Measurements from ENCODE around the gene ACAN.

DNA sequence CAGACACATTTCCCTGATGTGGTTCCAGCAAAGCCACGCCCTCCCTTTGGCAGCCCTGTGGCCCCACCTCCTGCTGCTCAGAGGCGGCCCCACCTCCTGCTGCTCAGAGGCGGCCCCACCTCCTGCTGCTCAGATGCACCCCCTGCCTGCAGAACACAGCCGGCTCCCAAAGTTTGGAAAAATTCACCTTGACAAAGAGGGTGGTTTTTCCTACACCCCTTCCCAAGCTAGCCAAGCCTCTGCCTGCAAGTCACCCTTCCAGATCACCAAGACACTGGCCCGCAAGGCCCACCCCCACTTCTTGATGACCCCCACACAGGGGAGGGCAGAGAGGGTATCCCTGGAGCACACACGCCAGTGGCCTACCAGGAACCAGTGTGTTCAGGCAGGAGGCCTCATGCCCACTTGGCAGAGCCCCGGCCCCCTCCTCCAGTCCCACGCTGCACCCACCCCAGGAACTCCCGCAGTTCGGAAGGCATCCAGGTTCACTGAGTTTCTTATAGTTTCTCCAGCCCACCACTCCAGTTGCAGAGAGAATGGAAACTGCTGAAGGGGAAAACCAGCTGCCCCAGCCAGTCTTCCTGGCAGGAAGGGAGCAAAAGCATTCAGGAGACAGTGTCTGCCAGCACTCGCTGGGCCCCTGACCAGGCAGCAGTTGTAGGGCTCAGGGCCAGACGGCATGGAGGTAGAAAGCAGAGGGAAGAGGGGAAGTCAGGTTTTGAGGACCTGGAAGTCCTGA lies 94.4 kb downstream of the ACAN start:
- TF ChIP-seq CHD2 (IDR thresholded peaks at IDR 0.05; ENCODE audit: borderline replicate concordance, low read depth, low read length): no peak
- no peak for TF ChIP-seq EZH2 (IDR thresholded peaks at IDR 0.05; ENCODE audit: borderline replicate concordance, control insufficient read depth, low read depth, low read length)
- TF ChIP-seq, protein P1, sequence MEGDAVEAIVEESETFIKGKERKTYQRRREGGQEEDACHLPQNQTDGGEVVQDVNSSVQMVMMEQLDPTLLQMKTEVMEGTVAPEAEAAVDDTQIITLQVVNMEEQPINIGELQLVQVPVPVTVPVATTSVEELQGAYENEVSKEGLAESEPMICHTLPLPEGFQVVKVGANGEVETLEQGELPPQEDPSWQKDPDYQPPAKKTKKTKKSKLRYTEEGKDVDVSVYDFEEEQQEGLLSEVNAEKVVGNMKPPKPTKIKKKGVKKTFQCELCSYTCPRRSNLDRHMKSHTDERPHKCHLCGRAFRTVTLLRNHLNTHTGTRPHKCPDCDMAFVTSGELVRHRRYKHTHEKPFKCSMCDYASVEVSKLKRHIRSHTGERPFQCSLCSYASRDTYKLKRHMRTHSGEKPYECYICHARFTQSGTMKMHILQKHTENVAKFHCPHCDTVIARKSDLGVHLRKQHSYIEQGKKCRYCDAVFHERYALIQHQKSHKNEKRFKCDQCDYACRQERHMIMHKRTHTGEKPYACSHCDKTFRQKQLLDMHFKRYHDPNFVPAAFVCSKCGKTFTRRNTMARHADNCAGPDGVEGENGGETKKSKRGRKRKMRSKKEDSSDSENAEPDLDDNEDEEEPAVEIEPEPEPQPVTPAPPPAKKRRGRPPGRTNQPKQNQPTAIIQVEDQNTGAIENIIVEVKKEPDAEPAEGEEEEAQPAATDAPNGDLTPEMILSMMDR (IDR thresholded peaks at IDR 0.05 in 2 of 3, conservative IDR thresholded peaks at IDR 0.05 in 1 of 3; ENCODE audit: control insufficient read depth in 2 of 3, extremely low read depth in 1 of 3, insufficient read depth in 1 of 3, low read depth in 3 of 3, low read length in 3 of 3): peak; percentile 25 to 42 (median 40); a peak in 5 of 6 replicates
- no peak for TF ChIP-seq RCOR1 (conservative IDR thresholded peaks at IDR 0.05; ENCODE audit: low read depth, low read length)
- TF ChIP-seq, protein P2, sequence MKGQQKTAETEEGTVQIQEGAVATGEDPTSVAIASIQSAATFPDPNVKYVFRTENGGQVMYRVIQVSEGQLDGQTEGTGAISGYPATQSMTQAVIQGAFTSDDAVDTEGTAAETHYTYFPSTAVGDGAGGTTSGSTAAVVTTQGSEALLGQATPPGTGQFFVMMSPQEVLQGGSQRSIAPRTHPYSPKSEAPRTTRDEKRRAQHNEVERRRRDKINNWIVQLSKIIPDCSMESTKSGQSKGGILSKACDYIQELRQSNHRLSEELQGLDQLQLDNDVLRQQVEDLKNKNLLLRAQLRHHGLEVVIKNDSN (IDR thresholded peaks at IDR 0.05; ENCODE audit: borderline replicate concordance, extremely low read length, insufficient read depth, low read depth, low read length): no peak
- TF ChIP-seq, protein P3, sequence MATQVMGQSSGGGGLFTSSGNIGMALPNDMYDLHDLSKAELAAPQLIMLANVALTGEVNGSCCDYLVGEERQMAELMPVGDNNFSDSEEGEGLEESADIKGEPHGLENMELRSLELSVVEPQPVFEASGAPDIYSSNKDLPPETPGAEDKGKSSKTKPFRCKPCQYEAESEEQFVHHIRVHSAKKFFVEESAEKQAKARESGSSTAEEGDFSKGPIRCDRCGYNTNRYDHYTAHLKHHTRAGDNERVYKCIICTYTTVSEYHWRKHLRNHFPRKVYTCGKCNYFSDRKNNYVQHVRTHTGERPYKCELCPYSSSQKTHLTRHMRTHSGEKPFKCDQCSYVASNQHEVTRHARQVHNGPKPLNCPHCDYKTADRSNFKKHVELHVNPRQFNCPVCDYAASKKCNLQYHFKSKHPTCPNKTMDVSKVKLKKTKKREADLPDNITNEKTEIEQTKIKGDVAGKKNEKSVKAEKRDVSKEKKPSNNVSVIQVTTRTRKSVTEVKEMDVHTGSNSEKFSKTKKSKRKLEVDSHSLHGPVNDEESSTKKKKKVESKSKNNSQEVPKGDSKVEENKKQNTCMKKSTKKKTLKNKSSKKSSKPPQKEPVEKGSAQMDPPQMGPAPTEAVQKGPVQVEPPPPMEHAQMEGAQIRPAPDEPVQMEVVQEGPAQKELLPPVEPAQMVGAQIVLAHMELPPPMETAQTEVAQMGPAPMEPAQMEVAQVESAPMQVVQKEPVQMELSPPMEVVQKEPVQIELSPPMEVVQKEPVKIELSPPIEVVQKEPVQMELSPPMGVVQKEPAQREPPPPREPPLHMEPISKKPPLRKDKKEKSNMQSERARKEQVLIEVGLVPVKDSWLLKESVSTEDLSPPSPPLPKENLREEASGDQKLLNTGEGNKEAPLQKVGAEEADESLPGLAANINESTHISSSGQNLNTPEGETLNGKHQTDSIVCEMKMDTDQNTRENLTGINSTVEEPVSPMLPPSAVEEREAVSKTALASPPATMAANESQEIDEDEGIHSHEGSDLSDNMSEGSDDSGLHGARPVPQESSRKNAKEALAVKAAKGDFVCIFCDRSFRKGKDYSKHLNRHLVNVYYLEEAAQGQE (IDR thresholded peaks at IDR 0.05; ENCODE audit: low read depth, low read length): no peak
- no peak for TF ChIP-seq HDAC6 (IDR thresholded peaks at IDR 0.05; ENCODE audit: unreplicated experiment)
- TF ChIP-seq, protein P4, sequence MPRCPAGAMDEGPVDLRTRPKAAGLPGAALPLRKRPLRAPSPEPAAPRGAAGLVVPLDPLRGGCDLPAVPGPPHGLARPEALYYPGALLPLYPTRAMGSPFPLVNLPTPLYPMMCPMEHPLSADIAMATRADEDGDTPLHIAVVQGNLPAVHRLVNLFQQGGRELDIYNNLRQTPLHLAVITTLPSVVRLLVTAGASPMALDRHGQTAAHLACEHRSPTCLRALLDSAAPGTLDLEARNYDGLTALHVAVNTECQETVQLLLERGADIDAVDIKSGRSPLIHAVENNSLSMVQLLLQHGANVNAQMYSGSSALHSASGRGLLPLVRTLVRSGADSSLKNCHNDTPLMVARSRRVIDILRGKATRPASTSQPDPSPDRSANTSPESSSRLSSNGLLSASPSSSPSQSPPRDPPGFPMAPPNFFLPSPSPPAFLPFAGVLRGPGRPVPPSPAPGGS (IDR thresholded peaks at IDR 0.05; ENCODE audit: borderline replicate concordance, insufficient read depth, low read depth, low read length, poor library complexity, severe bottlenecking): no peak
- TF ChIP-seq BMI1 (IDR thresholded peaks at IDR 0.05; ENCODE audit: borderline replicate concordance): no peak
- TF ChIP-seq, protein P5, sequence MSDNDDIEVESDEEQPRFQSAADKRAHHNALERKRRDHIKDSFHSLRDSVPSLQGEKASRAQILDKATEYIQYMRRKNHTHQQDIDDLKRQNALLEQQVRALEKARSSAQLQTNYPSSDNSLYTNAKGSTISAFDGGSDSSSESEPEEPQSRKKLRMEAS (IDR thresholded peaks at IDR 0.05; ENCODE audit: low read depth, low read length): no peak

Measured in GM12878 (cell line).